Stomach (tissue), 4 donors: Measurements from ENCODE around the gene GALNT17.

Experiments used
- POLR2A ChIP-seq, 4 donors: fragments of 450-650 bp; IDR thresholded peaks; one replicate each; pipeline ENCODE4 v1.6.1; 2016; ENCODE audit warnings: antibody characterized with exemption in 4 of 4, control low read depth in 2 of 4, mild to moderate bottlenecking in 1 of 4, moderate library complexity in 1 of 4
- TF ChIP-seq, protein P1 (sequence below), 7 experiments: fragments of 450-650 bp in 4 of 7; fragments of 200-600 bp in 3 of 7; sonication (generic) in 3 of 7; IDR thresholded peaks; one replicate each; pipeline ENCODE4 v1.5.1; 2016 to 2019; ENCODE audit warnings: antibody characterized with exemption in 7 of 7, control low read depth in 2 of 7, mild to moderate bottlenecking in 1 of 7

DNA sequence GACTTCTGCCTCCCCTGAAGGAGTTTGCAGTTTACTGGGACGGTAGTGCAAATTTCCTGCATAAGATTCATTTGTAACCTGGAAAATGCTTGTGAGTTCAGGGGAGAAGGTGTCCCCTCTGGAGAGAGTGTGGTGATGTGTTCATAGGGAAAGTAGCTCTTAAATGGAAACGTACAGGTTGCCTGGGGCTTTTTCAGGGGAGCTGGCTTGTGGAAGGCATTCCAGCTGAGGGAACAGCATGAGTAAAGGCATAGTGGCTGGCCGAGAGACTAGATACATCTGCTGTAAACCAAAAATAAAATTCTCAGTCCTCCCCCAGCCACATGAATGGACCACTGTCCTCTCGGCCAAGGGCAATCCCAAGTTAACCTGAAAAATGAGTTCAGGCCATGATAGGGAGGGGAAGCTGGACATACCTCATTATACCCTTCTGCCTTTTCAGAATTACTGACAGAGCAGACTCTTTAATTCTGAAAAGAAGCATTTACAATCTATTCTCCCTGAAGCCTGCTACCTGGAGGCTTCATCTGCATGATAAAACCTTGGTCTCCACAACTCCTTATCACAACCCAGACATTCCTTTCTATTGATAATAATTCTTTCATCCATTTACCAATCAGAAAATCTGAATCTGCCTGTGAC lies 123.7 kb downstream of the GALNT17 start:
- no peak for TF ChIP-seq POLR2A (IDR thresholded peaks at IDR 0.05)
- TF ChIP-seq, protein P1, sequence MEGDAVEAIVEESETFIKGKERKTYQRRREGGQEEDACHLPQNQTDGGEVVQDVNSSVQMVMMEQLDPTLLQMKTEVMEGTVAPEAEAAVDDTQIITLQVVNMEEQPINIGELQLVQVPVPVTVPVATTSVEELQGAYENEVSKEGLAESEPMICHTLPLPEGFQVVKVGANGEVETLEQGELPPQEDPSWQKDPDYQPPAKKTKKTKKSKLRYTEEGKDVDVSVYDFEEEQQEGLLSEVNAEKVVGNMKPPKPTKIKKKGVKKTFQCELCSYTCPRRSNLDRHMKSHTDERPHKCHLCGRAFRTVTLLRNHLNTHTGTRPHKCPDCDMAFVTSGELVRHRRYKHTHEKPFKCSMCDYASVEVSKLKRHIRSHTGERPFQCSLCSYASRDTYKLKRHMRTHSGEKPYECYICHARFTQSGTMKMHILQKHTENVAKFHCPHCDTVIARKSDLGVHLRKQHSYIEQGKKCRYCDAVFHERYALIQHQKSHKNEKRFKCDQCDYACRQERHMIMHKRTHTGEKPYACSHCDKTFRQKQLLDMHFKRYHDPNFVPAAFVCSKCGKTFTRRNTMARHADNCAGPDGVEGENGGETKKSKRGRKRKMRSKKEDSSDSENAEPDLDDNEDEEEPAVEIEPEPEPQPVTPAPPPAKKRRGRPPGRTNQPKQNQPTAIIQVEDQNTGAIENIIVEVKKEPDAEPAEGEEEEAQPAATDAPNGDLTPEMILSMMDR (IDR thresholded peaks at IDR 0.05): no peak
